ENCODE measurements around the gene TRAF3IP3.

TRAF3IP3 gene

GRCh38 chr1:209738270-209738669, 17.6 kb upstream of the TRAF3IP3 start:
- TF ChIP-seq, protein P1, sequence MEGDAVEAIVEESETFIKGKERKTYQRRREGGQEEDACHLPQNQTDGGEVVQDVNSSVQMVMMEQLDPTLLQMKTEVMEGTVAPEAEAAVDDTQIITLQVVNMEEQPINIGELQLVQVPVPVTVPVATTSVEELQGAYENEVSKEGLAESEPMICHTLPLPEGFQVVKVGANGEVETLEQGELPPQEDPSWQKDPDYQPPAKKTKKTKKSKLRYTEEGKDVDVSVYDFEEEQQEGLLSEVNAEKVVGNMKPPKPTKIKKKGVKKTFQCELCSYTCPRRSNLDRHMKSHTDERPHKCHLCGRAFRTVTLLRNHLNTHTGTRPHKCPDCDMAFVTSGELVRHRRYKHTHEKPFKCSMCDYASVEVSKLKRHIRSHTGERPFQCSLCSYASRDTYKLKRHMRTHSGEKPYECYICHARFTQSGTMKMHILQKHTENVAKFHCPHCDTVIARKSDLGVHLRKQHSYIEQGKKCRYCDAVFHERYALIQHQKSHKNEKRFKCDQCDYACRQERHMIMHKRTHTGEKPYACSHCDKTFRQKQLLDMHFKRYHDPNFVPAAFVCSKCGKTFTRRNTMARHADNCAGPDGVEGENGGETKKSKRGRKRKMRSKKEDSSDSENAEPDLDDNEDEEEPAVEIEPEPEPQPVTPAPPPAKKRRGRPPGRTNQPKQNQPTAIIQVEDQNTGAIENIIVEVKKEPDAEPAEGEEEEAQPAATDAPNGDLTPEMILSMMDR (IDR thresholded peaks at IDR 0.05) = no peak

DNA sequence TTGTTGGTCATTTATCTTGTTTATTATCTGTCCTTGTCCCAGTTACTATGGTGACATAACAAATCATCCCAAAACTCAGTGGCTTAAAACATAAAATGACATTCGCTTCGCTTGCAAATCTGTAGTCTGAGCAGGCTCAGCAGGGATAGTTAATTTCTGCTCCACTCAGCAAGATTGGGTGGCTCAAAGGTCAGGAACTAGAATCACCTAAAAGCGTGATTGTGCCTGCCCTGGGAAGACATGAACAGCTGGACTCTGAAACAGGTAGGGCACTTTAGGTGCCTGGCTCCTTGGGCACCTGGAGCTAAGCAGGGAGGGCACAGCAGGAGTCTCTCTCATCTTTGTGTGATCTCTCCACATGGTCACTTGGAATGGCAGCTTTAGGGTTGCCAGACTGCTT, 14.7 kb upstream of the TRAF3IP3 start:
- TF ChIP-seq, protein P1 (IDR thresholded peaks at IDR 0.05) = no peak

DNA sequence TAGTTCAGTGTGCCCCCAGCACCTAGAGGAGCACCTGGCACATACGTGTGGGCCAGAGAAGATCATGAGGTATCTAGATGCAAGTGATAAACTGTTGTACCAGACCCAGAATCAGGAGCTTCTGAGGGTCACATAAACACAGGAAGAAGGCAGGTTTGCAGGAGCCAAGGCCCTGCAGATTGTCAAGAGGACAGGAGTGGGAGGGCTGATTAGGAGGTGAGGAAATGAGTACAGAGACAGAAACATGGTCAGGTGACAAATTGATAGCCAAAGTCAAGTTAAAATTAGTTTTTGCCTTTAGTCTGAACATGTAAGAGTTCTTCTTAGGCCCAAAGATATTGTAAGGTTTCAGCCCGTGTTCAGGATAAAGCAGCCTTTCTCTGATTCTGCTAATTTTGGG, 14.0 kb upstream of the TRAF3IP3 start:
- TF ChIP-seq, protein P1 (IDR thresholded peaks at IDR 0.05) = no peak

DNA sequence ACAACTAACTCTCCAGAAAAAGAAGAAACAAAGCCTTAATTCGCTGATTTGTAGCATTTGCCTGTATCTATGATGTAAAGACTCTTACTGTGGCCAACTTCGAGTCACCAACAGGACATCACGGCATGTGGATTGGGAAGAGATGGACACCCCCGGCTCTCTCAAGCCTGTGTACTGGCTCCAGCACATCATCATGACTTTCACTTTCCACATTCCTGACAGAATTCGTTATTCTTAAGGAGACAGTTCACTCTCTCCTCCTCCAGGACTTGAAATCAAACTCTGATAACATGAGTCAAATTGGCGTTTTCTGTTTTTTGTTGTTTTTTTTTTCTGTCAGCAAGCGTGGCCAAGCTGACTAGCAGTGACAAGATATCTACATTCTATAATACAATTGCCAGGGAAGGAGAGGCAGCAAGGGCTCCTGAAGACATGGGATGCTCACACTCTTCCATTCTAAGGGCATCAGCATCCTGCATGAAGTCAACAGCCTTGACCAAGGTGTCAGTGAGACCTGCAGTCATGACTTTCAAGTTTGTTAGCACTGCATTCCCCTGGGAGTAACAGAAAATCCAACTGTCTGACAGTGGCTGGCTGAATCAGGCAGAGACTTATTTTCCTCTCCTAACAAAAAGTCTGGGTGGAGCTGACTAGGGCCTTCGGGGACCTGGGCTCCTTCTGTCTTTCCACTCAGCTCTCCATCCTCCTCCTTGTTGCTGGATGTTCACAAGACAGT, 13.3 kb upstream of the TRAF3IP3 start:
- TF ChIP-seq, protein P1 (IDR thresholded peaks at IDR 0.05) = no peak

DNA sequence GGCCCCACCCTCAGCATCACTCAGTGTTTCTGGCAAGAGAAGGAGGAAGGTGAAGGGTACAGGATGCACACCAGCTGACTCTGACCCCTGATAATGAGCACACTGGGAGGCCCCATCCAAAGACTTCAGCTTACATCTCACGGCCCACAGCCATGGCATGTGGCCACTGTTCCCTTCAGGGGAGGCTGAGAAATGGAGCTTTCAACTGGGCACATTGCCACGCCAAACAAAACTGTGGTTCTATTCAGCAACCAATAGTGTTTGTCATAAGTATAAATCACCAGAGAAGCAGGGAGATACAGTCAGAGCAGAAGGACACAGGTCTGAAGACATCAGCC, 12.7 kb upstream of the TRAF3IP3 start:
- TF ChIP-seq, protein P1 (IDR thresholded peaks at IDR 0.05) = no peak

DNA sequence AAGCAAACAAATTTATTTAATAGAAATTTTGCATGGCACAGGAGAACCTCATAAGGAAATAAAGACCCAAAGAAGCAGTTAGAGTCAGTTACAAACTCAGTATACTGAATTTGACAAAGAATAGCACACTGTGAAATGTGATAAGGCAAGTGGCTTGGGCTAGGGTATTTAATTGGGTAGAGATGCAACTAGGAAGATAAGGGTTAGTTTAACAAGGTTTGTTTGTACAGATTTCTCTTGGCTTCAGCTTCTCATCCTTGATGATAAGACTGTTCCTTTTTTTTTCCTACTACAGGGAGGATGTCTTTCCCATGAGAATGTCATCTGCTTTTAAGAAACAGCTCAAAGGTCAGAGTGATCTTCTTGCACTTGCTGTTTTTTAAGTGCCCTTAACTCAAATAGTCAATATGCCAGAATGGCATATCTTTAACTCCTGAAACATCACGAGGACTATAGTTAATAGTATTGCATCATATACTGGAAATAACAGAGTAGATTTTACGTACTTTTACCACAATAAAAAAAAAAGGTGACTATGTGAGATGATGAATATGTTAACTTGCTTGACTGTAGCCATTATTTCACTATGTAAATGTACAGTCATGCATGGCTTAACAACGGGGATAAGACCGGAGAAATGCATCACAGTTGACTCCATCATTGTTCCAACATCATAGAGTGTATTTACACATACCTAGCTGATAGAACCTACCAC, 9.2 kb upstream of the TRAF3IP3 start:
- TF ChIP-seq, protein P1 (IDR thresholded peaks at IDR 0.05) = no peak

- TF ChIP-seq, protein P1 (IDR thresholded peaks at IDR 0.05) = peak; percentile 98
Measured at GRCh38 chr1:209747580-209748262, 8.1 kb upstream of the TRAF3IP3 start.
